ENCODE data around the gene FARP2. TPM values are rescaled to one million over a fixed set of nuclear protein-coding genes. Genes with fewer than 3 reads are reported as not detected.

FARP2 gene
- total and polyA plus RNA-seq, 2 experiments from 2014 or later, result 16.0 to 22.6 TPM

DNA sequence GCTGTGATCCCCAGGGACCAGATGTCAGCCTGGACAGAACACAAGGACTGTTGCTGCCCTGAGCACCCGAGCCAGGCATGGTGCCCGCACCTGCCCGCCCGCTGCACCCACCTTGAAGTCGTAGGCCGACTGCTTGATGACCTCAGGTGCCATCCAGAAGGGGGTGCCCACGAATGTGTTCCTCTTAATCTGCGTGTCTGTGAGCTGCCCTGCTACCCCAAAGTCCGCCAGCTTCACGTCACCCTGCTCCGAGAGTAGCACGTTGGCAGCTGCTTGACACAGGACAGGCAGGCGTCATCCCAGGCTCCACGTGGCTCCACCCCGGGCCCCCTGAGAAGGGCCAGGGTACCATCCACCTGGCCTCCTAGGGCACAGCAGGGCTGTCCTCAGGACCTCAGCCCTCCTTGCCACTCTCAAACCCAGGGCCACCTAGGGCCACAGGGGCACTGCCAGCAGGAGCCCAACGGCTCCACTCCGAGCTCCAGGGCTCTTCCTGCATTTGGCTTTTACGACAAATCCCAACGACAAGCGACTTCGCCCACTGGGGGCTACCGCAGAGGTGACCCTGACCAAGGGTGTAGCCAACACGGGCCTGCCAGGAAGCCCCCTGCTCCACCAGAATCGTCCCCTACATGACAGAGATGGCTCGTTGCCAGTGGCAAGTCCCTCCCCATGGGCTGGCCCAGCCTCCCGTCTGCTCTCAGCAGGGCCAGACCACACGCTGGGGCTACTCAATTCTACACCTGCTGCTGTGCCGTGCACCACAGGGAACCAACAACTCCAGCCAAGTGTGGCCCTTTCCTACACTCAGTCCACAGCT, 143.3 kb downstream of the FARP2 start:
- H3K9me3 Mint-ChIP-seq, result no peaks in the 10 kb centered on the region; the same call in 2 of the 3 replicates
- Histone ChIP-seq H3K9me2 (ENCODE audit: insufficient read depth) (no peaks in the 10 kb centered on the region), H3K4me1 (ENCODE audit: insufficient read depth) (no peaks in the 10 kb centered on the region), H3K4me2 (no peak overlapping the region), H4K20me1 (replicated peaks; ENCODE audit: insufficient read depth) (peaks cover 20% of the 10 kb centered on the region), H3K36me3 (ENCODE audit: insufficient read depth) (no peaks in the 10 kb centered on the region), H2AFZ (no peak overlapping the region), H3F3A (replicated peaks; ENCODE audit: low read depth) (no peaks in the 10 kb centered on the region), H3K79me2 (replicated peaks; ENCODE audit: insufficient read depth) (peaks cover 37% of the 10 kb centered on the region), H3K27ac (ENCODE audit: low read depth) (no peak overlapping the region), H3K4me3 (no peak overlapping the region), H3K27me3 (ENCODE audit: insufficient read depth) (no peaks in the 10 kb centered on the region)
- no peaks in the 10 kb centered on the region for H3K27me3 Mint-ChIP-seq (ENCODE audit: insufficient read depth, low read depth, poor library complexity)
- ATAC-seq, result peak; percentile 48
- H3K4me3 Mint-ChIP-seq, result no peak overlapping the region
- DNase-seq (ENCODE audit: low spot score), result no peak
- peak overlapping the region; percentile 31; the same call in 1 of the 2 replicates for H3K27ac Mint-ChIP-seq
- TF ChIP-seq, protein P1, sequence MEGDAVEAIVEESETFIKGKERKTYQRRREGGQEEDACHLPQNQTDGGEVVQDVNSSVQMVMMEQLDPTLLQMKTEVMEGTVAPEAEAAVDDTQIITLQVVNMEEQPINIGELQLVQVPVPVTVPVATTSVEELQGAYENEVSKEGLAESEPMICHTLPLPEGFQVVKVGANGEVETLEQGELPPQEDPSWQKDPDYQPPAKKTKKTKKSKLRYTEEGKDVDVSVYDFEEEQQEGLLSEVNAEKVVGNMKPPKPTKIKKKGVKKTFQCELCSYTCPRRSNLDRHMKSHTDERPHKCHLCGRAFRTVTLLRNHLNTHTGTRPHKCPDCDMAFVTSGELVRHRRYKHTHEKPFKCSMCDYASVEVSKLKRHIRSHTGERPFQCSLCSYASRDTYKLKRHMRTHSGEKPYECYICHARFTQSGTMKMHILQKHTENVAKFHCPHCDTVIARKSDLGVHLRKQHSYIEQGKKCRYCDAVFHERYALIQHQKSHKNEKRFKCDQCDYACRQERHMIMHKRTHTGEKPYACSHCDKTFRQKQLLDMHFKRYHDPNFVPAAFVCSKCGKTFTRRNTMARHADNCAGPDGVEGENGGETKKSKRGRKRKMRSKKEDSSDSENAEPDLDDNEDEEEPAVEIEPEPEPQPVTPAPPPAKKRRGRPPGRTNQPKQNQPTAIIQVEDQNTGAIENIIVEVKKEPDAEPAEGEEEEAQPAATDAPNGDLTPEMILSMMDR (conservative IDR thresholded peaks at IDR 0.05; ENCODE audit: low read depth in 2 of 2), result no peak
- TF ChIP-seq, protein P2, sequence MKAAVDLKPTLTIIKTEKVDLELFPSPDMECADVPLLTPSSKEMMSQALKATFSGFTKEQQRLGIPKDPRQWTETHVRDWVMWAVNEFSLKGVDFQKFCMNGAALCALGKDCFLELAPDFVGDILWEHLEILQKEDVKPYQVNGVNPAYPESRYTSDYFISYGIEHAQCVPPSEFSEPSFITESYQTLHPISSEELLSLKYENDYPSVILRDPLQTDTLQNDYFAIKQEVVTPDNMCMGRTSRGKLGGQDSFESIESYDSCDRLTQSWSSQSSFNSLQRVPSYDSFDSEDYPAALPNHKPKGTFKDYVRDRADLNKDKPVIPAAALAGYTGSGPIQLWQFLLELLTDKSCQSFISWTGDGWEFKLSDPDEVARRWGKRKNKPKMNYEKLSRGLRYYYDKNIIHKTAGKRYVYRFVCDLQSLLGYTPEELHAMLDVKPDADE (IDR thresholded peaks at IDR 0.05), result no peak
- TF ChIP-seq EZH2 (IDR thresholded peaks at IDR 0.05; ENCODE audit: low read depth, unreplicated experiment) (no peak), JUNB (IDR thresholded peaks at IDR 0.05; ENCODE audit: unreplicated experiment) (no peak), REST (IDR thresholded peaks at IDR 0.05; ENCODE audit: unreplicated experiment) (no peak), ZNF114 (CRISPR knock-in tag; IDR thresholded peaks at IDR 0.05) (no peak), ZNF331 (CRISPR knock-in tag; IDR thresholded peaks at IDR 0.05; ENCODE audit: low read depth) (no peak), POLR2AphosphoS5 (IDR thresholded peaks at IDR 0.05; ENCODE audit: low read depth) (no peak), STAT1 (IDR thresholded peaks at IDR 0.05; ENCODE audit: unreplicated experiment) (no peak), CREB1 (CRISPR knock-in tag; IDR thresholded peaks at IDR 0.05; ENCODE audit: low read depth) (no peak), NANOG (IDR thresholded peaks at IDR 0.05; ENCODE audit: borderline replicate concordance) (no peak)
- TF ChIP-seq, protein P3, sequence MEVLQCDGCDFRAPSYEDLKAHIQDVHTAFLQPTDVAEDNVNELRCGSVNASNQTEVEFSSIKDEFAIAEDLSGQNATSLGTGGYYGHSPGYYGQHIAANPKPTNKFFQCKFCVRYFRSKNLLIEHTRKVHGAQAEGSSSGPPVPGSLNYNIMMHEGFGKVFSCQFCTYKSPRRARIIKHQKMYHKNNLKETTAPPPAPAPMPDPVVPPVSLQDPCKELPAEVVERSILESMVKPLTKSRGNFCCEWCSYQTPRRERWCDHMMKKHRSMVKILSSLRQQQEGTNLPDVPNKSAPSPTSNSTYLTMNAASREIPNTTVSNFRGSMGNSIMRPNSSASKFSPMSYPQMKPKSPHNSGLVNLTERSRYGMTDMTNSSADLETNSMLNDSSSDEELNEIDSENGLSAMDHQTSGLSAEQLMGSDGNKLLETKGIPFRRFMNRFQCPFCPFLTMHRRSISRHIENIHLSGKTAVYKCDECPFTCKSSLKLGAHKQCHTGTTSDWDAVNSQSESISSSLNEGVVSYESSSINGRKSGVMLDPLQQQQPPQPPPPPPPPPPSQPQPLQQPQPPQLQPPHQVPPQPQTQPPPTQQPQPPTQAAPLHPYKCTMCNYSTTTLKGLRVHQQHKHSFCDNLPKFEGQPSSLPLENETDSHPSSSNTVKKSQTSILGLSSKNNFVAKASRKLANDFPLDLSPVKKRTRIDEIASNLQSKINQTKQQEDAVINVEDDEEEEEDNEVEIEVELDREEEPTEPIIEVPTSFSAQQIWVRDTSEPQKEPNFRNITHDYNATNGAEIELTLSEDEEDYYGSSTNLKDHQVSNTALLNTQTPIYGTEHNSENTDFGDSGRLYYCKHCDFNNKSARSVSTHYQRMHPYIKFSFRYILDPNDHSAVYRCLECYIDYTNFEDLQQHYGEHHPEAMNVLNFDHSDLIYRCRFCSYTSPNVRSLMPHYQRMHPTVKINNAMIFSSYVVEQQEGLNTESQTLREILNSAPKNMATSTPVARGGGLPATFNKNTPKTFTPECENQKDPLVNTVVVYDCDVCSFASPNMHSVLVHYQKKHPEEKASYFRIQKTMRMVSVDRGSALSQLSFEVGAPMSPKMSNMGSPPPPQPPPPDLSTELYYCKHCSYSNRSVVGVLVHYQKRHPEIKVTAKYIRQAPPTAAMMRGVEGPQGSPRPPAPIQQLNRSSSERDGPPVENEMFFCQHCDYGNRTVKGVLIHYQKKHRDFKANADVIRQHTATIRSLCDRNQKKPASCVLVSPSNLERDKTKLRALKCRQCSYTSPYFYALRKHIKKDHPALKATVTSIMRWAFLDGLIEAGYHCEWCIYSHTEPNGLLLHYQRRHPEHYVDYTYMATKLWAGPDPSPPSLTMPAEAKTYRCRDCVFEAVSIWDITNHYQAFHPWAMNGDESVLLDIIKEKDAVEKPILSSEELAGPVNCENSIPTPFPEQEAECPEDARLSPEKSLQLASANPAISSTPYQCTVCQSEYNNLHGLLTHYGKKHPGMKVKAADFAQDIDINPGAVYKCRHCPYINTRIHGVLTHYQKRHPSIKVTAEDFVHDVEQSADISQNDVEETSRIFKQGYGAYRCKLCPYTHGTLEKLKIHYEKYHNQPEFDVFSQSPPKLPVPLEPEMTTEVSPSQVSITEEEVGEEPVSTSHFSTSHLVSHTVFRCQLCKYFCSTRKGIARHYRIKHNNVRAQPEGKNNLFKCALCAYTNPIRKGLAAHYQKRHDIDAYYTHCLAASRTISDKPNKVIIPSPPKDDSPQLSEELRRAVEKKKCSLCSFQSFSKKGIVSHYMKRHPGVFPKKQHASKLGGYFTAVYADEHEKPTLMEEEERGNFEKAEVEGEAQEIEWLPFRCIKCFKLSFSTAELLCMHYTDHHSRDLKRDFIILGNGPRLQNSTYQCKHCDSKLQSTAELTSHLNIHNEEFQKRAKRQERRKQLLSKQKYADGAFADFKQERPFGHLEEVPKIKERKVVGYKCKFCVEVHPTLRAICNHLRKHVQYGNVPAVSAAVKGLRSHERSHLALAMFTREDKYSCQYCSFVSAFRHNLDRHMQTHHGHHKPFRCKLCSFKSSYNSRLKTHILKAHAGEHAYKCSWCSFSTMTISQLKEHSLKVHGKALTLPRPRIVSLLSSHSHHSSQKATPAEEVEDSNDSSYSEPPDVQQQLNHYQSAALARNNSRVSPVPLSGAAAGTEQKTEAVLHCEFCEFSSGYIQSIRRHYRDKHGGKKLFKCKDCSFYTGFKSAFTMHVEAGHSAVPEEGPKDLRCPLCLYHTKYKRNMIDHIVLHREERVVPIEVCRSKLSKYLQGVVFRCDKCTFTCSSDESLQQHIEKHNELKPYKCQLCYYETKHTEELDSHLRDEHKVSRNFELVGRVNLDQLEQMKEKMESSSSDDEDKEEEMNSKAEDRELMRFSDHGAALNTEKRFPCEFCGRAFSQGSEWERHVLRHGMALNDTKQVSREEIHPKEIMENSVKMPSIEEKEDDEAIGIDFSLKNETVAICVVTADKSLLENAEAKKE (CRISPR knock-in tag; IDR thresholded peaks at IDR 0.05), result no peak
- no peaks in the 10 kb centered on the region for H3K4me1 Mint-ChIP-seq
- H3K36me3 Mint-ChIP-seq (ENCODE audit: low read depth), result peaks cover 43% of the 10 kb centered on the region

Data from GM23338 (cell line).